ENCODE results near the gene MRFAP1L1. TPM values are rescaled to one million over a fixed set of nuclear protein-coding genes. Genes with fewer than 3 reads are reported as not detected.

Gene MRFAP1L1
- total and polyA plus RNA-seq, 9 of the 15 experiments (the other 6 are each of a cell fraction or from before 2014, with no cell fraction given): 37.6 to 111 (median 83.8) TPM

GRCh38 chr4:6673660-6674499 lies 35.8 kb downstream of the MRFAP1L1 start (continued):
- no peak for TF ChIP-seq CEBPB (tag; IDR thresholded peaks at IDR 0.05)
- no peak for TF ChIP-seq ZNF764 (CRISPR knock-in tag; IDR thresholded peaks at IDR 0.05; ENCODE audit: low read depth)
- TF ChIP-seq ZBTB11 (CRISPR knock-in tag; IDR thresholded peaks at IDR 0.05): no peak
- TF ChIP-seq SMAD2 (IDR thresholded peaks at IDR 0.05; ENCODE audit: low read depth, low read length): no peak
- no peak for TF ChIP-seq SFPQ (IDR thresholded peaks at IDR 0.05; ENCODE audit: low read depth, low read length)
- TF ChIP-seq ID3 (CRISPR knock-in tag; IDR thresholded peaks at IDR 0.05): no peak
- no peak for TF ChIP-seq ID3 (tag; IDR thresholded peaks at IDR 0.05)
- TF ChIP-seq ATF3 (IDR thresholded peaks at IDR 0.05): no peak
- peak; percentile 90 for TF ChIP-seq ATF3 (CRISPR knock-in tag; conservative IDR thresholded peaks at IDR 0.05)
- no peak for TF ChIP-seq PRDM10 (IDR thresholded peaks at IDR 0.05; ENCODE audit: partially characterized antibody)
- no peak for TF ChIP-seq TRIM25 (IDR thresholded peaks at IDR 0.05; ENCODE audit: borderline replicate concordance)
- TF ChIP-seq NFE2 (IDR thresholded peaks at IDR 0.05; ENCODE audit: low read depth): 0 out of 2 replicates have a peak, but pooled peaks have one; percentile 31
- TF ChIP-seq ARHGAP35 (IDR thresholded peaks at IDR 0.05; ENCODE audit: partially characterized antibody): no peak
